Gastrocnemius medialis (tissue), 4 donors: ENCODE results near the gene ASS1.

ENCODE experiments used
- CTCF ChIP-seq, 5 experiments: fragments of 450-650 bp in 3 of 5; fragments of 200-600 bp in 2 of 5; sonication (generic) in 2 of 5; IDR thresholded peaks in 4 of 5; conservative IDR thresholded peaks in 1 of 5; 1 replicate in 4 of 5; 2 replicates in 1 of 5; pipeline ENCODE4 v1.5.1; 2016 to 2019; ENCODE audit warnings: antibody characterized with exemption in 5 of 5, mild to moderate bottlenecking in 3 of 5, moderate library complexity in 3 of 5
- POLR2A ChIP-seq, 2 donors: fragments of 450-650 bp; IDR thresholded peaks; one replicate each; pipeline ENCODE4 v1.6.1; 2017; ENCODE audit warnings: antibody characterized with exemption in 2 of 2, mild to moderate bottlenecking in 2 of 2, moderate library complexity in 2 of 2

DNA sequence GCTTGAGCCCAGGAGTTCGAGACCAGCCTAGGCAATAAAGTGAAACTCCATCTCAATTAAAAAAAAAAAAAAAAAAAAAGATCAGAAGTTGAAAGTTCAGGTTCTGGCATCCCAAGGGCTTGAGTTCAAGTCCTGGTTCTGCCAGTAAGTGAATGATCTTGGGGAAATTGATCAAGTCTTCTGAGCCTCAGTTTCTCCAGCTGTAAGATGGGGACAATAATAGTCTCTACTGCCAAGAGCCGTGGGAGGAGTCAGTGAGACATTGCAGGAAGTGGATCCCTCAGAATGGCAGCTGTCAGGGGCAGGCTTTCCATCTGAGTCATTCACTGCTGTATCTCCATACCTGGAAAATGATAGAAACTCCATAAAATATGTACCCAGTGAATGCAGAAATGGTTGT lies 96.8 kb downstream of the ASS1 start:
- TF ChIP-seq CTCF (IDR thresholded peaks at IDR 0.05 in 4 of 5, conservative IDR thresholded peaks at IDR 0.05 in 1 of 5) (no peak), POLR2A (IDR thresholded peaks at IDR 0.05) (no peak)
